K562 (cell line): ENCODE data around the gene HEXIM2. TPM values are rescaled to one million over a fixed set of nuclear protein-coding genes. Genes with fewer than 3 reads are reported as not detected.

Experiments
- HMGXB4 ChIP-seq: sonication (generic); formaldehyde crosslinking; IDR thresholded peaks from 2 replicates; pipeline ENCODE4 v1.8.1; 2023; ENCODE audit warnings: mild to moderate bottlenecking, missing genetic modification reagents
- ILK ChIP-seq: fragments of 450-650 bp; IDR thresholded peaks from 2 replicates; pipeline ENCODE4 v1.6.1; 2016; ENCODE audit warnings: missing genetic modification characterization, low read depth, mild to moderate bottlenecking, missing compliant biosample characterization, moderate library complexity, borderline replicate concordance
- KAT7 ChIP-seq: sonication (generic); formaldehyde crosslinking; IDR thresholded peaks from 2 replicates; pipeline ENCODE4 v1.8.0; 2022; ENCODE audit warnings: missing genetic modification reagents, mild to moderate bottlenecking, borderline replicate concordance
- MTA1 ChIP-seq: fragments of 450-650 bp; IDR thresholded peaks from 2 replicates; pipeline ENCODE4 v1.6.1; 2017; ENCODE audit warnings: borderline replicate concordance
- NEUROD1 ChIP-seq: fragments of 150-350 bp; IDR thresholded peaks from 2 replicates; pipeline ENCODE4 v1.6.1; 2014; ENCODE audit warnings: borderline replicate concordance, low read length, low read depth; ENCODE audit not compliant: partially characterized antibody
- POLR2AphosphoS5 ChIP-seq: IDR thresholded peaks from 2 replicates; pipeline ENCODE4 v1.6.1; 2011; ENCODE audit warnings: mild to moderate bottlenecking, low read depth, low read length, moderate library complexity; ENCODE audit not compliant: control insufficient read depth, insufficient read depth
- RCOR1 ChIP-seq, 2 experiments: IDR thresholded peaks; 2 replicates each; pipeline ENCODE4 v1.6.1; 2012; ENCODE audit warnings: low read depth in 2 of 2, low read length in 2 of 2, borderline replicate concordance in 1 of 2, improper control_type of control experiment in 1 of 2
- SMARCA4 ChIP-seq: fragments of 450-650 bp; IDR thresholded peaks from 2 replicates; pipeline ENCODE4 v1.6.1; 2016
- TEAD2 ChIP-seq: fragments of 450-650 bp; IDR thresholded peaks from 2 replicates; pipeline ENCODE4 v1.6.1; 2016; ENCODE audit warnings: missing genetic modification characterization, control low read depth, missing compliant biosample characterization
- XRCC4 ChIP-seq: IDR thresholded peaks from one replicate; pipeline ENCODE4 v1.6.1; 2011; ENCODE audit not compliant: insufficient read depth, insufficient read length; ENCODE audit errors: extremely low read depth
- ZBTB1 ChIP-seq: sonication (generic); formaldehyde crosslinking; IDR thresholded peaks from 2 replicates; pipeline ENCODE4 v1.8.1; 2023; ENCODE audit warnings: missing genetic modification reagents, low read depth, mild to moderate bottlenecking, borderline replicate concordance
- ZNF146 ChIP-seq: IDR thresholded peaks from one replicate; pipeline ENCODE4 v1.6.1; 2018; ENCODE audit warnings: missing compliant biosample characterization; ENCODE audit not compliant: unreplicated experiment
- ZNF212 ChIP-seq: fragments of 450-650 bp; formaldehyde crosslinking; IDR thresholded peaks from 2 replicates; pipeline ENCODE4 v1.4.0; 2020; ENCODE audit warnings: mild to moderate bottlenecking
- ZNF316 ChIP-seq: fragments of 450-650 bp; IDR thresholded peaks from 2 replicates; pipeline ENCODE4 v1.6.1; 2016
- ZNF324 ChIP-seq: fragments of 250-450 bp; sonication (Bioruptor Pico); IDR thresholded peaks from 2 replicates; pipeline ENCODE4 v1.4.0; 2020; ENCODE audit warnings: mild to moderate bottlenecking
- polyA plus RNA-seq, 8 experiments: library from polyadenylated mRNA; depleted of rRNA in 4 of 8; stranded (reverse) in 5 of 8; unstranded in 3 of 8; fragments of >200 nt; fragmentation: Nextera tagmentation in 2 of 8; fragmentation: Illumina TruSeq in 1 of 8; extraction: Ambion mirVana in 2 of 8; extraction: Trizol in 1 of 8; gene quantifications; 2 replicates each; pipeline versions ENCODE4 v1.2.1 to v1.2.3, GENCODE V29; 2011 to 2014; ENCODE audit warnings: inconsistent platforms in 1 of 8, missing spikeins in 1 of 8
- total RNA-seq, 7 experiments: library from RNA; depleted of rRNA in 6 of 7; stranded (reverse); fragments of >200 nt in 6 of 7; fragmentation: Illumina TruSeq in 2 of 7; extraction: Trizol in 2 of 7; gene quantifications; 2 replicates each; pipeline versions ENCODE4 v1.2.1 to v1.2.3, GENCODE V29; 2011 to 2021; ENCODE audit warnings: low replicate concordance in 1 of 7
- TF ChIP-seq, protein P1 (sequence below): fragments of 250-450 bp; sonication (Bioruptor Pico); IDR thresholded peaks from 2 replicates; pipeline ENCODE4 v1.5.0; 2021; ENCODE audit warnings: mild to moderate bottlenecking, moderate library complexity

Gene HEXIM2
- total and polyA plus RNA-seq, 9 of the 15 experiments (the other 6 are each of a cell fraction or from before 2014, with no cell fraction given) = 0.69 to 3.4 (median 1.1) TPM; not detected in 2

DNA sequence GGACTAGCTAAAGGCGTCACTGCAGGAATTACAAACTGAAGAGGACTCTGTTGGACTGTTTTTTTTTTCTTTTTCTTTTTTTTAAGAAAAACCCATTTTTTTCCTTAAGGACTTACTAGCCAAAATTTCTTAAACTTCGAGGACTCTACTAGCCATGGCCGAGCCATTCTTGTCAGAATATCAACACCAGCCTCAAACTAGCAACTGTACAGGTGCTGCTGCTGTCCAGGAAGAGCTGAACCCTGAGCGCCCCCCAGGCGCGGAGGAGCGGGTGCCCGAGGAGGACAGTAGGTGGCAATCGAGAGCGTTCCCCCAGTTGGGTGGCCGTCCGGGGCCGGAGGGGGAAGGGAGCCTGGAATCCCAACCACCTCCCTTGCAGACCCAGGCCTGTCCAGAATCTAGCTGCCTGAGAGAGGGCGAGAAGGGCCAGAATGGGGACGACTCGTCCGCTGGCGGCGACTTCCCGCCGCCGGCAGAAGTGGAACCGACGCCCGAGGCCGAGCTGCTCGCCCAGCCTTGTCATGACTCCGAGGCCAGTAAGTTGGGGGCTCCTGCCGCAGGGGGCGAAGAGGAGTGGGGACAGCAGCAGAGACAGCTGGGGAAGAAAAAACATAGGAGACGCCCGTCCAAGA is 12.5 kb upstream of the HEXIM2 start (continued):
- TF ChIP-seq MTA1 (no peak), ZNF316 (no peak), ILK (no peak), NEUROD1 (no peak), POLR2AphosphoS5 (no peak), ZNF324 (CRISPR knock-in tag) (no peak), XRCC4 (no peak), TEAD2 (no peak), HMGXB4 (CRISPR knock-in tag) (no peak; the same call in 1 of the 2 replicates), SMARCA4 (no peak), RCOR1 (IDR thresholded peaks at IDR 0.05; ENCODE audit: borderline replicate concordance in 1 of 2, low read depth in 2 of 2, low read length in 2 of 2) (0 out of 4 replicates have a peak, but pooled peaks of 1 of the 2 experiments have one; percentile 17), ZBTB1 (CRISPR knock-in tag) (no peak), ZNF146 (no peak), ZNF212 (CRISPR knock-in tag) (no peak), KAT7 (CRISPR knock-in tag) (no peak; the same call in 1 of the 2 replicates)
- TF ChIP-seq, protein P1, sequence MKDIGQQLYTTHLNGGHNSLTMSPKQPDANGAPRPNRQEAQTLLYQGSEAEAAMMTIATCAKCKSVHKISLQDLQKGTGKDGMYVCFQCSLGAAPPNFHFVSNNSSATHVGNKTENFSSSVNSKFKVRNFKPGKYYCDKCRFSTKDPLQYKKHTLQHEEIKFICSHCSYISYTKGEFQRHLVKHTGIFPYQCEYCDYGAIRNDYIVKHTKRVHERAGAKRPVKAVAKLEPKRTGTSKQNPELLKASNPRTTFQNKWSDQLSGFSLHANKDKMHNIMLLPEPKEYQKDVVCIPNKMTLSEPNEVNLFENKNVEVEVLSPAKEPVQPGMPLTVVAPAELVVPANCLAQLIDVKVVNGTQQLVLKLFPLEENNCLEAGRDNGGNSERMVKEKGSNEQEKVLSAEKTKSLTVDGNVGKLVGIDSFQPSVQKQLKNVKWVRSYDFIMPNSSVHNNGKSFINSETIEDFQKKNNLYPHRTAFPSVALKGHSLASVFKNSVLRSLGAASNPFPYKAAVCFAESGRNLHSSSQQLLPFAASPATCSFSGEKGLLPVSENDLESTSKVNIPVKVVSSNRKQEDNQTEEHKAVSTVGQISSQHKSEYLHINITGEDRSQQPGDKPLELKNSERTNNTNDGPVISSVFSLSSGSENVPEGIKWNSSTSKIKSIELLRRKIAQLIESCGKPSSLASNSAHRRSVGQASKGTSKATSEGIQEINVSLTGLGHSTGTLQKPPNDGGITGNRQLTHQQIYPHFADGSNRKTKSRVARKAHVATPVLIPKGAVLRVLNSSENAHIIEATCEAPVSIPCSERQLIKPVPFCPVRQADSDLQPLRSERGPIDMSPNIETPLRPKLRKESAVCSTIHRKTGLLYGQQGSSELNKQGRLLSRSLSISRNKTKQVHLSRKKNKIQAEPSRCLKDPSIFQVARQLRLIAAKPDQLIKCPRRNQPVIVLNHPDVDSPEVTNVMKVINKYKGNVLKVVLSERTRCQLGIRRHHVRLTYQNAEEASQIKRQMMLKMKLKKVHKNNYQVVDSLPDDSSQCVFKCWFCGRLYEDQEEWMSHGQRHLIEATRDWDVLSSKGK (CRISPR knock-in tag) = no peak
